Measurements from ENCODE around the gene TLK1.

The TLK1 gene

GRCh38 chr2:170999654-171000053, 161.0 kb downstream of the TLK1 start:
- DNase-seq (ENCODE audit: low spot score): no peak

- no peak for DNase-seq (ENCODE audit: low spot score)
These were observed 162.6 kb downstream of the TLK1 start for GRCh38 chr2:170997893-170998597.

GRCh38 chr2:170996316-170996715, 164.4 kb downstream of the TLK1 start:
- no peak for DNase-seq (ENCODE audit: low spot score)

- DNase-seq (ENCODE audit: low spot score): no peak
These were observed 169.1 kb downstream of the TLK1 start for GRCh38 chr2:170991398-170992182.

GRCh38 chr2:170986566-170987258, 174.0 kb downstream of the TLK1 start:
- DNase-seq (ENCODE audit: low spot score): no peak

- no peak for DNase-seq (ENCODE audit: low spot score)
These were observed 175.3 kb downstream of the TLK1 start for GRCh38 chr2:170985407-170985806.

GRCh38 chr2:170984079-170984478, 176.6 kb downstream of the TLK1 start:
- no peak for DNase-seq (ENCODE audit: low spot score)

- no peak for DNase-seq (ENCODE audit: low spot score)
These were observed 184.8 kb downstream of the TLK1 start for GRCh38 chr2:170975943-170976270.

GRCh38 chr2:170975127-170975942, 185.4 kb downstream of the TLK1 start:
- DNase-seq (ENCODE audit: low spot score): no peak

GRCh38 chr2:170974304-170974993, 186.2 kb downstream of the TLK1 start:
- DNase-seq (ENCODE audit: low spot score): no peak

GRCh38 chr2:170973492-170974303, 187.0 kb downstream of the TLK1 start:
- peak; percentile 91 for DNase-seq (ENCODE audit: low spot score)

GRCh38 chr2:170973225-170973491, 187.5 kb downstream of the TLK1 start:
- no peak for DNase-seq (ENCODE audit: low spot score)

- DNase-seq (ENCODE audit: low spot score): no peak
These were observed 188.1 kb downstream of the TLK1 start for GRCh38 chr2:170972296-170973224.

- no peak for DNase-seq (ENCODE audit: low spot score)
These were observed 189.6 kb downstream of the TLK1 start for GRCh38 chr2:170971071-170971470.

GRCh38 chr2:170969872-170970496, 190.7 kb downstream of the TLK1 start:
- DNase-seq (ENCODE audit: low spot score): no peak

GRCh38 chr2:170969030-170969429, 191.7 kb downstream of the TLK1 start:
- no peak for DNase-seq (ENCODE audit: low spot score)

GRCh38 chr2:170968205-170969003, 192.3 kb downstream of the TLK1 start:
- no peak for DNase-seq (ENCODE audit: low spot score)

GRCh38 chr2:170967553-170967952, 193.1 kb downstream of the TLK1 start:
- no peak for DNase-seq (ENCODE audit: low spot score)

All from LoVo (cell line).